ENCODE measurements around the gene TECRL. TPM values are rescaled to one million over a fixed set of nuclear protein-coding genes. Genes with fewer than 3 reads are reported as not detected.

The TECRL gene
- total RNA-seq, 1 experiment from 2014 or later = not detected

- Histone ChIP-seq H3K4me3 (ENCODE audit: insufficient read depth, low read depth, low read length) (no peak overlapping the region), H3K27me3 (ENCODE audit: control insufficient read depth, insufficient read depth, low read length) (no peaks in the 10 kb centered on the region), H3K36me3 (replicated peaks; ENCODE audit: control insufficient read depth, insufficient read depth, low read length) (no peaks in the 10 kb centered on the region)
- DNase-seq = no peak
These were observed 157.5 kb downstream of the TECRL start for GRCh38 chr4:64251781-64252180.

- no peak for DNase-seq
- Histone ChIP-seq H3K4me3 (ENCODE audit: insufficient read depth, low read depth, low read length) (no peak overlapping the region), H3K36me3 (replicated peaks; ENCODE audit: control insufficient read depth, insufficient read depth, low read length) (no peaks in the 10 kb centered on the region), H3K27me3 (ENCODE audit: control insufficient read depth, insufficient read depth, low read length) (no peaks in the 10 kb centered on the region)
These were observed 158.8 kb downstream of the TECRL start for GRCh38 chr4:64250488-64250887.

GRCh38 chr4:64250061-64250460 lies 159.2 kb downstream of the TECRL start:
- Histone ChIP-seq H3K27me3 (ENCODE audit: control insufficient read depth, insufficient read depth, low read length) (no peaks in the 10 kb centered on the region), H3K36me3 (replicated peaks; ENCODE audit: control insufficient read depth, insufficient read depth, low read length) (no peaks in the 10 kb centered on the region), H3K4me3 (ENCODE audit: insufficient read depth, low read depth, low read length) (no peak overlapping the region)
- DNase-seq = no peak

GRCh38 chr4:64248186-64248585 lies 161.1 kb downstream of the TECRL start:
- H3K4me3 ChIP-seq (ENCODE audit: insufficient read depth, low read depth, low read length) = no peak overlapping the region
- no peak for DNase-seq
- no peaks in the 10 kb centered on the region for H3K36me3 ChIP-seq (replicated peaks; ENCODE audit: control insufficient read depth, insufficient read depth, low read length)
- H3K27me3 ChIP-seq (ENCODE audit: control insufficient read depth, insufficient read depth, low read length) = no peaks in the 10 kb centered on the region

- no peak overlapping the region for H3K4me3 ChIP-seq (ENCODE audit: insufficient read depth, low read depth, low read length)
- no peaks in the 10 kb centered on the region for H3K36me3 ChIP-seq (replicated peaks; ENCODE audit: control insufficient read depth, insufficient read depth, low read length)
- no peak for DNase-seq
- no peaks in the 10 kb centered on the region for H3K27me3 ChIP-seq (ENCODE audit: control insufficient read depth, insufficient read depth, low read length)
These were observed 178.4 kb downstream of the TECRL start for GRCh38 chr4:64230709-64231310.

Measured in H7 (cell line).